HG02943 (cell line): ENCODE measurements around the gene KIF7.
"Not testable (repeated sequence)": the region's sequence is repeated elsewhere in the genome, so short reads cannot be mapped to it uniquely, and the experiment has no call there.

Experiments used
- ATAC-seq: cut with Tn5 transposase; IDR thresholded peaks from one replicate; pipeline ENCODE4 v1.9.1; 2021; ENCODE audit warnings: mild to moderate bottlenecking, low read depth, moderate library complexity; ENCODE audit not compliant: unreplicated experiment

KIF7 gene, protein sequence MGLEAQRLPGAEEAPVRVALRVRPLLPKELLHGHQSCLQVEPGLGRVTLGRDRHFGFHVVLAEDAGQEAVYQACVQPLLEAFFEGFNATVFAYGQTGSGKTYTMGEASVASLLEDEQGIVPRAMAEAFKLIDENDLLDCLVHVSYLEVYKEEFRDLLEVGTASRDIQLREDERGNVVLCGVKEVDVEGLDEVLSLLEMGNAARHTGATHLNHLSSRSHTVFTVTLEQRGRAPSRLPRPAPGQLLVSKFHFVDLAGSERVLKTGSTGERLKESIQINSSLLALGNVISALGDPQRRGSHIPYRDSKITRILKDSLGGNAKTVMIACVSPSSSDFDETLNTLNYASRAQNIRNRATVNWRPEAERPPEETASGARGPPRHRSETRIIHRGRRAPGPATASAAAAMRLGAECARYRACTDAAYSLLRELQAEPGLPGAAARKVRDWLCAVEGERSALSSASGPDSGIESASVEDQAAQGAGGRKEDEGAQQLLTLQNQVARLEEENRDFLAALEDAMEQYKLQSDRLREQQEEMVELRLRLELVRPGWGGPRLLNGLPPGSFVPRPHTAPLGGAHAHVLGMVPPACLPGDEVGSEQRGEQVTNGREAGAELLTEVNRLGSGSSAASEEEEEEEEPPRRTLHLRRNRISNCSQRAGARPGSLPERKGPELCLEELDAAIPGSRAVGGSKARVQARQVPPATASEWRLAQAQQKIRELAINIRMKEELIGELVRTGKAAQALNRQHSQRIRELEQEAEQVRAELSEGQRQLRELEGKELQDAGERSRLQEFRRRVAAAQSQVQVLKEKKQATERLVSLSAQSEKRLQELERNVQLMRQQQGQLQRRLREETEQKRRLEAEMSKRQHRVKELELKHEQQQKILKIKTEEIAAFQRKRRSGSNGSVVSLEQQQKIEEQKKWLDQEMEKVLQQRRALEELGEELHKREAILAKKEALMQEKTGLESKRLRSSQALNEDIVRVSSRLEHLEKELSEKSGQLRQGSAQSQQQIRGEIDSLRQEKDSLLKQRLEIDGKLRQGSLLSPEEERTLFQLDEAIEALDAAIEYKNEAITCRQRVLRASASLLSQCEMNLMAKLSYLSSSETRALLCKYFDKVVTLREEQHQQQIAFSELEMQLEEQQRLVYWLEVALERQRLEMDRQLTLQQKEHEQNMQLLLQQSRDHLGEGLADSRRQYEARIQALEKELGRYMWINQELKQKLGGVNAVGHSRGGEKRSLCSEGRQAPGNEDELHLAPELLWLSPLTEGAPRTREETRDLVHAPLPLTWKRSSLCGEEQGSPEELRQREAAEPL (N-terminal part only)

DNA sequence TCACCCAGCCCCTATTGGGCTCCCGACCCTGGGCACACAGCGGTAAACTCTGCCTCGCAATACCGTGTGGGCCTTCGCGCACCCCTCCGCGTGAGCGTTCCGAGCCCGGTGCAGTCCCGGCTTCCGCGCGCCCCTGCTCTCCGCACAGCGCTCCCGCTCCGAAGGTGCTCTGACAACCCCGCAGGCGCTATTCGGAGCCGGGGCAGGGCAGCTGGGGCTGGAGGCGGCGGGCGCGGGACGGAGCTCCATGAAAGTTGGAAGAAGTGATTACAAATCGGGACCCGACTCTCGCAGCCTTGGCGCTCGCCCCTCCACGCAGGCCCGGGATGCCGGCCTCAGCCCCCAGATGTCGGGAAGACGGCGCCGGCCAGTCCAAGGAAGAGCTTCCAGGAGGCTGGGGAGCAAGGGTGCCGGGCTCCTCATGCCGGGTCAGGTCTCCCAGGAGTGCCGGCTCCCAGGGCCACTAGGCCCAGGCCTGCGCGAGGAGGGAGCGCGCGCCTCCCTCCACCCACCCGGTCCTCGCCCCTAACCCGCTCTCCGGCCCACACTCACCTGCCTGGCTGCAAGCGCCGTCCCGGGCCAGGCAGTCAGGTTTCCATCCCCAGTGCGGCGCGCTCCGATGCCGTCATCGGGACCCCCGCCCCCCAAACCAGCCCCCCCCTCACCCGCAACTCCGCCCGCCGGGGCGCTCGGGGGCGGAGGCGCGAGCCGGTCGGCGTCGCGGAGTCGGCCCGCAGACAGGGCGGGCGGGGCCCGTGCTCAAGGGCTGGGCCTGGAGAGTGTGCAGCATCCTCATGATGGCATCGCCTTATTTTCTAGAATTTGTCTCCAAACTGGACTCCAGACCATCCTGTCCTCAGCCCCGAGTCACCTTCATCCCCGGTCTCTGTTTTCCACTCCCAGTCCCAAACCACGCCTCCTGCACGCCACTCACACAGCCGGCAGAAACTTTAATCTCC, at the start of gene KIF7:
TSS of gene KIF7 (minus strand) at position 621 of the 959 bp plus-strand sequence. CDS start 2,537 bp downstream, outside the sequence.
- ATAC-seq: no peak

DNA sequence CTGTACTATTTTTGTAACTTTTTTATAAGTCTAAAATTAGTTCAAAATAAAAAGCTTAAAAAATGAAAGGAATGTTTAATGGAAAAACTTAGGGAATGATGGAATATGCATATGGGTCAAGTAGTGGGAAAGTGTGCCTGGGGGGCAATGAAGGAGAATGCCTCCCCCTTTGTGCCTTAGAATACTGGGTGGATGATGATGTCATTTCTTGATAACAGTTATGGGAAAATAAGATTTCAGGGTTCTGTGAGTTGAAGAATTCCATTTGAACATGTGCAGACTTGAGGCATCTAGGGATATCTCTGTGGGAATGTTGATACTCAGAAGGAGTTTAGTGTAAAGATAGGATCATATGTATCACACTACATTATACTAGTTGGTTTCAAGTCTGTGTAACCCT, 49.1 kb upstream of the KIF7 start:
- ATAC-seq: no peak

DNA sequence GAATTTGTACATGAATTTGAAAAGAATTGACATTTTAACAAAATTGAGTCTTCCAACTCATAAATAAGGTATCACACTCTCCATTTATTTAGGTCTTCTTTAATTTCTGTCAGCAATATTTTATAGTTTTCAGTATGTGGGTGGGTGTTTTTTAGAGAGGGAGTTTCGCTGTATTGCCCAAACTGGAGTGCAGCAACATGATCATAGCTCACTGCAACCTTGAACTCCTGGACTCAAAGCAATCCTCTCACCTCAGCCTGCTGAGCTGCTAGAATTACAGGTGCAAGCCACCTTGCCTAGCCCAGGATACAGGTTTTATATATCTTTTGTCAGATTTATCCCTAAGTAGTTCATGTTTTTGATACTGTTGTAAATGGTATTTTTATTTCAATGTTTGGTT, 39.9 kb upstream of the KIF7 start:
- ATAC-seq: no peak

DNA sequence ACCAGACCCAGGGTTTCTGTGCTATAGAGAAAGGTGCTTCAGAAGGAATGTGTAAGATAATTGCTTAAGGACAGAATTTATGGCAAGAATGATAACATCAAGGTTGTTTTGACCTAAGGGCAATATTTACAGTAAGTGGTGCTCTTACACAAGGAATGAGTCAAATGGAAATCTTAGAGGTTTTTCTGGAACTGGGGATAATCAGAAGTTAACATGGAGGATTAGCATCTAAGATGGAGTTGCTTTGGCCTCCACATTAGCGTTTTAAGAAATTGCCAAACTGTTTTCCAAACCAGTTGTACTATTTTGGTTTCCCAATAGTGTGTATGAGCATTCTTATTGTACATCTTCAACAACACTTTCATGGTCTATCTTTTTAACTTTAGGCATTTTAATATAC, 38.4 kb upstream of the KIF7 start:
- ATAC-seq: no peak

DNA sequence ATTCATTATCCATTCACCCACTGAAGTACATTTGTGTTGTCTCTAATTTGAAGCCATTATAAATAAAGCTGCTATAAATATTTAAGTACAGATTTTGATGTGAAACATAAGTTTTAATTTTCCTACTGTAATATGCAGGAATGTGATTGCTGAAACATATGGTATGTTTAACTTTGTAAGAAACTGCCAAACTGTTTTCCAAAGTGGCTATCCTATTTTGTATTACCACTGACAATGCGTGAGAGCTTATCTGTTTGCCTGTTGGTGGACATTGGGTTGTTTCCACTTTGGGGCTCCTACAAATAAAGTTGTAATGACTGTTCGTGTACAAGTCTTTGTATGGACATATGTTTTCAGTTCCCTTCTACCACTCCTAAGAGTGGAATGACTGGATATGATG, 37.8 kb upstream of the KIF7 start:
- no peak for ATAC-seq

DNA sequence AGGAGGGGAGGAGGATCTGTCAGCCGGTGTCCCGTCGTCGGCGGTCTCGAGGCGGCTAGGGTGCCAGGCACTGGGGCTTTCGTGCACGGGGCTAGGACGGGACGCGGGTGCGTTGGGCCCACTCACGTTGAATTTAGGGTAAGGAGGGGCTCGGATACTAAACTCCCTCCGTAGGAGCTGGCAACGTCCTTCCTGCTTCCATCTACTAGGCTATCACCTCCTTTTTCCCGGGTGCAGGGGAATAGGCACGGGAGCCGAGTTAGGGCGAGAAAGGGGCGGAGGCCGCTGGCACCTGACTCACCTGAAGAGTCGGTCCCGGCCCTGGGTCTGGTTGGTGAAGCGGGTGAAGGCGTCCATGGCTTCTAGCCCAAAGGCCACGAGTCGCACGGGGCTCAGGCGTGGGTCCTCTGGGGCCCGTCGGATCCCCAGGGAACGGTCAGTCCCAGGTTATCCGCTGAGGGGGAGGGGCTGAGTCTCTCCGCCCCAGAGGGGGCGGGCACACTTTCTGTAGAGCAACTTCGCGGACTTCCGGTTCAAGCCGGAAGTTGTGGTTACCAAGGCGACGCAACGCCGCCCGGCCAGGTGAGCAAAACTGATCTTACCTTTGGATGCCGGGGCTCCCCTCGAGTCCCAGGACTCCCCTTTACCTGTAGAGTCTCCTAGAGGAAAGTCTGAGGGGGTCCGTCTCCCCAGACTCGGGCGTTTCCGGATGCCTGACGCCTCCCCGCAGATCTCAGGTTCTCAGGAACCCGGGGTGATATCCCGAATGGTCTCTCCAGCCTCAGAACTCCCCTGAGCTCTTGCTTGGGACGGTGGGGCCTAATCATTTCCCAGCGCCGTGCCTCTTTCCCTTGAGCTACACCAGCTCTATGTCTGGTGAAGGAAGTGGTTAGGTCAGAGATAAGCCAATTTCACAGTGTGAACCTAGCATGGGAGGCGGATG, 35.3 kb upstream of the KIF7 start, which contains the start of the genes PEX11A and WDR93:
TSS of gene PEX11A (minus strand) at position 479 of the 943 bp plus-strand sequence. CDS start at position 357, 122 bp downstream.
TSS of gene WDR93 (plus strand) at position 536 of the 943 bp plus-strand sequence. CDS start 10,936 bp downstream, outside the sequence.
- ATAC-seq: peak; percentile 94

DNA sequence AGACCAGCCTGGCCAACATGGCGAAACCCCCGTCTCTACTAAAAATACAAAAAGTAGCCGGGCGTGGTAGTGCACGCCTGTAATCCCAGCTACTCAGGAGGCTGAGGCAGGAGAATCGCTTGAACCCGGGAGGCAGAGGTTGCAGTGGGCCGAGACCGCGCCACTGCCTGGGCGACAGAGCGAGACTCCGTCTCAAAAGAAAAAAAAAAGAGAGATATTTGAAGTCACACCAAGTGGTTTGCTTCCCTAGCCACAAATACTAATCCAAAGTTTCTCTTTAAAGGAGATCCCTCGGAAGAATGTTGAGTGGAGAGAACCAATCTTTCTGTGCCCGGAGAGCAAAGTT, 34.6 kb upstream of the KIF7 start:
- not testable (repeated sequence) for ATAC-seq

DNA sequence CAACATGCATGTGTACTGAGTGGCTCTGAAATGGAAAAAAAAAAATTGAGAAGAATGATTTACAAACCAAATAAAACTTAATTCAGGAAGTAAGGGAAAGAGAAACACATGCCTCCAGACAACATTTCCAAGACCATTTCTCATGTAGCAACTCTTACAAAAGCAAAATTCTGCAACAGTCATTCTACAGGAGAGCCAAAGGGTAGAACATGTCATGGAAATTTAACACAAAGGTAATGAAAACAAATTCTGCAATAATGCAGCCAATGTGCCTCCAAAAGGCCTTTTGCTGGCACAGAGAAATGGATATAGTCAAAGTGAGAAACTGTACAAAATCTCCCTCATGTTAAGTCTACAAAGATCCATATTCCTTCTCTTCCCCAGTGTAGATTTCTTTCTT, 31.3 kb upstream of the KIF7 start:
- ATAC-seq: no peak

DNA sequence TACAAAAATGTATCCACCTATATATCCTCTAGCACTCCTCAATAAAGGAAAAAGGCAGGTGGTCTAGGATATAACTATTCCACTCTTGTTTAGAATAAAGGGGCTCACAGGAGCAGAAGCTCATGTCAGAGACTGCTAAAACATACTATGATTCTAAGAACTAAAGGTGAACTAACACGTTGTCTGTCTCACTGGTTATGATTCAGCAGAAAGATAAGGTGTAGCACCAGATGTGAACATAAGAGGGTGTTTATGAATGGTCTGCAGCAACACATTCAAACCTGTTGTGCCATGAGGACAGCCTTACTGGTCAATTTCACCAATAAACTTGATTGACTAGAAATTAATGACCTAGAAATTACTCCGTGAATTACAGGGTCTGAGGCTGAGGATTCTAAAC, 30.7 kb upstream of the KIF7 start:
- no peak for ATAC-seq

DNA sequence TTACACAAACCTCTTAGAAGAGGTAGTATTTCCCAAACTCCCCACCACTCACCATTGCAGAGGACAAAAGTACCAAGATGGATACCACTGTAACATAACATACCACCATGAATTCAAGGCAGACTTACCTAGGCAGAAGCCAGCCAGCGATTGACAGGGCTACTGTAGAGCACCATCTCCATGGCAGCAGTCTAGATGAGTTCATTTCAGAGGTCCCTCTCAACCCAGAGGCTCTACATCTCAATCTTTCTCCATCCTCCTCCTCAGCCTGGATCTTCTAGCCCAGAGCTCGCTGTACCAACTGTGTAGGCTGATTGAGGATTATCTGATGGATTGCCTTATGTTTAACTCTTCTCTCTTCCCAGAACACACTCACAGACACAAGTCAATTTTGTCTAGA, 25.9 kb upstream of the KIF7 start:
- ATAC-seq: no peak

DNA sequence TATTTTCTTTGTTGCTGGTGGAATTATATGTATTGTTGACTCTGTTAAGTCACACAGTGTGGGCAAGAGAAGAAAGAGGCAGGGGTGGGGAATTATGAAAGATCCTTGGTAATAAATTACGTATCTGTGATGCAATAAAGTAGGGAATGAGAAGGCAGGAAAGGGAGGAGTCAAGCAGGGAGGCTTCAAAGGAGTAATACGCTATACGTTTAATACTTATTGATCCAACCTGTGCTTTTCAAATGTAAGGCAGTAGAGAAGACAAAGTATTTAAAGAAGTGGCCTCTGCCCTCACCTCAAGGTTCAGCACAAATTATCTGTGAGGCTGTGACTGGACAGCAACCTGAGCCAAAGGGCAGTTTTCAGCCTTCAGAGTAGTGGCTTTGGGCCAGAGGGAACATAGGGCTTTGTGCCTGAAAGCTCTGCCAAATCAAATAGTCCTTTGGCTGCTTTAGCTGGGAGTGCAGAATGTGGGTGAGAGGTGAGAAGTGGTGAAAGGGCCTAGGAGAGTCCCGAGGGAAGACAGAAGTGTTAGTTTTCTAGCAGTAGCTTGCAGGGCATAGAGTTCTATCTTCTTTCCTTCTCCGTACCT, 25.1 kb upstream of the KIF7 start:
- ATAC-seq: no peak

DNA sequence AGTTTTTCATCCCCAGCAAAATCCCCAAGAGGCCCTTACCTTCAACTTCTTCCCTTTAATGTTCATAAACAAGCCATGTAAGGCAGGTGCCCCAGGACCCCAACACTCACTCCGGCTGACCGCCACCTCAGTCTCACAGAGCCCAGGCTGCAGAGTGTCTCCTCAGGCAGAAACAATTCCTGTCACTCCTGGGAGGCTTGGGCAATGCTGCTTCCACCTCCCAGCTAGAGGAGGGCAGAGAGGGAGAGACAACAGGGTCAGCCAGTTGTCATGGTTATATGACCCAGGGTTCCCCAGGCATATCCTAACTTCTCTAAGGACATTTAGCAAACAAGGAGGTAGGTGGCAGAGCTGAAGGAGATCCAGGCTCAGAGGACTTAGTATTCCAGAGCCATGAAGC, 23.9 kb upstream of the KIF7 start, which contains the start of gene PLIN1:
TSS of gene PLIN1 (minus strand) at position 156 of the 400 bp plus-strand sequence. CDS start 1,878 bp downstream, outside the sequence.
- ATAC-seq: no peak

DNA sequence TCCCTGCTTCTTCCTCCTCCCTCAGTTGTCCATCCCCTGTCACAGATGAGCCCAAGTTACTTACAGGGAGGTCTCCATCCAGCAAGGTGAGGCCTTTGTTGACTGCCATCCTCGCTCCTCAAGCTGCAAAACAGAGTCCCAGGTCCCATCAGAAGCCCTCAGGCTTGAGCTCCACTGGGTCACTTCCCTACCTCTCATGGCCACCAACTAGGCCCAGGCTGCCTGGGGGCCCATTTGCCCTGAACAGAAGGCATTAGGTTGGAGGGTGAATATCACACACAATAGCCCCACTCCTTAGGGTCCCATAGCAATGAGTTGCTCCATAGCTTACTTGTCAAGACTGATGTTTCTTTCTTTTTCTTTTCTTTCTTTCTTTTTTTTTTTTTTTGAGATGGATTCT, 22.1 kb upstream of the KIF7 start:
- no peak for ATAC-seq

DNA sequence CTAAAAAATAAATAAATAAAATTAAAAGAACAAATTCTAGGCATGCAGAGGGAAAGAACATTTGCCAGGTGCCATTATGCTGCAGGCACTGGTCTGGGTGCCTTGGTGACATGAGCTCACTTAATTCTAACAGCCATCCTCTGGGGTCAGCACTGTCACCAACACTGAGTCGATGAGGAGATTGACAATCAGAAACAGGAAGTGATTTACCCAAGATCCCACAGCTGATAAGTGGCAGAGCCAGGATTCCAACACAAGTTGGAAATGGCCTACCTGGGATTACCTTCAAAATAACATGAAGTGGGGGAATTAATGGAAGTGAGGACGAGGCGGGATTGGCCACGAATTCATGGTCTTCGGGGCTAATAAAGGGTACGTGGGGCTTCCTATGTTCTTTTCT, 20.3 kb upstream of the KIF7 start:
- ATAC-seq: no peak

DNA sequence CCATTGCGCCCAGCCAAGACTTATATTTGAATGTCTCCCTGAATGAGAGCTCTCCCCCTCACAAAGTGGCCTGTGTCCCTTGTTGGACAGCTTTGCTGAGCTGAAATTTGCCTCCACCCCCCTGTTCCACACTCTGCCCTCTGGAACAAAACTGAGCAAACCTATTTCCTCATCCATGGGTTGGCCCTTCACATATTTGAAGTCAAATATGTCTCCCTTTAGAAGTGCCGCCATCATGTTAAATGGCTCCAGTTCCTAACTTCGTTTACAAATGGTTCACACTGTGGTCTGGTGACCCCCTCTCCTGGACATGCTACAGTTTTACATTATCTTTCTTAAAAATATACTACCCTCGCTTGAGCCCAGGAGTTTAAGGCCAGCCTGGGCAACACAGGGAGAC, 19.3 kb upstream of the KIF7 start:
- no peak for ATAC-seq

DNA sequence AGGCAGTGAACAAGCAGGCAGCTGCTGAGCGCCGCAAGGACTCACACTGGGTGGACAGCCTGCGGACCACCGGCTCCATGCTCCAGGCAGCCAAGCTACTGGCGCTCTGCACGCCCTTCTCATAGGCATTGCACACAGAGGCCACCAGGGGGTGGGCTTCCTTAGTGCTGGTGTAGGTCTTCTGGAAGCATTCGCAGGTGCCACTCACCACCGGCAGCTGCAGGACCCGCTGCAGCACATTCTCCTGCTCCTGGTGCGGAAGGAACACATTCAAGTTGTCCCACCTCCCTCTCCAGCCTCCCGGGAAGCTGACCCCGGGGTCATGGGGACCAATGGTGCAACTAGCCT, 17.9 kb upstream of the KIF7 start:
- no peak for ATAC-seq

DNA sequence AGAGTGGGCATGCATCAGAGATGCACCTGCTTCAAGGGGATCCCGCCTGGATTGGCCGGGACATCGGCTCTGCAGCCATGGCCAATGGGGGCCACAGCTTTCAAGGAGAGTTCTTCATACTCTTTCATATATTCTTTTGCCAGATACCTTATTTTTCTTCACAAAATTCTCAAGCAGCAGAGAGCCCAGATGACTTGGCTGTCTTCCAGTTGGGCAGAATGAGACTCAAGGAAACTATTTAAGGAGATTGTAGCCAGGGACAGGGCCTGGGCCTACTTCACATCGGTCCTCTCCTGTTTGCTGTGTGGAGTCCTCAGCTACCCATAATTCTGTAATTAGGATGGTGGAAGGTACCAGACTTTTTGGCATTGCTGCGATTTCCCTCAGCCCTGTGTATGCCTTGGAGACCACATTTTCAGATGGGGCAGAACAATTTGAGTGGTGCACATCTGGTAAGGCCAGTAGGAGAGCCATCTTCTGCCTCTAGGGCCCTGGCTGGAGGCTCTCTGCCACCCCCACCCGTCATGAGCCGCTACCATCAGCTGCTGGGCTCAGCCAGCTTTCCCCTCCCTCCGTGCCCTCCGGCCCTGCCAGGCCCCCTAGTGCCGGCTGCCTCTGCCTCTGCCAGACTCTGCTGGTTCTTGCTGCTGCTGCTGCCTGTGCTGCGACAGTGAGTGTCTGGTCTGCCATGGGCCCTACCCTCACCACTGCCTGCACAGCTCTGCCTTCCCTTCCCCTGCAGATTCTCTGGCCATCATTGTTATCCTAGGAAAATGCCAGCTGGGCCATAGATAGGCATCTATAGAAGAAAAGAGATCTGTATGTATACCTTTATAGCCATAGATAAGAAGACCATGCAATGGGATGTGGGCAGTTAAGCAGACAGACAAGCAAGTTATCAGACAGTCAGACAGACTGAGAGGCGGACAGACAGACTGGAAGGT, 17.2 kb upstream of the KIF7 start:
- ATAC-seq: no peak
